Measurements from ENCODE around the gene TRPV4.
"Not testable (repeated sequence)": the region's sequence is repeated elsewhere in the genome, so short reads cannot be mapped to it uniquely, and the experiment has no call there.

Gene TRPV4

GRCh38 chr12:109833307-109834189 is at the start of gene TRPV4:
TSS of gene TRPV4 (minus strand) at chr12:109833398. CDS start at chr12:109814796, 18,602 bp downstream.
- no peak for FAIRE-seq

- no peak for FAIRE-seq
These were observed 48.6 kb upstream of the TRPV4 start for GRCh38 chr12:109881752-109882151.

- FAIRE-seq, result no peak
These were observed 47.7 kb upstream of the TRPV4 start for GRCh38 chr12:109880938-109881337.

- no peak for FAIRE-seq
These were observed 47.1 kb upstream of the TRPV4 start, which contains the start of gene GLTP for GRCh38 chr12:109880043-109880931. TSS of gene GLTP (minus strand) at chr12:109880541. CDS start at chr12:109880374, 167 bp downstream.

GRCh38 chr12:109879351-109880042 is 46.3 kb upstream of the TRPV4 start:
- FAIRE-seq, result no peak

GRCh38 chr12:109878749-109879148 is 45.6 kb upstream of the TRPV4 start:
- FAIRE-seq, result no peak

GRCh38 chr12:109878247-109878625 is 45.0 kb upstream of the TRPV4 start:
- FAIRE-seq, result no peak

- FAIRE-seq, result no peak
These were observed 44.5 kb upstream of the TRPV4 start for GRCh38 chr12:109877504-109878246.

GRCh38 chr12:109876406-109876805 is 43.2 kb upstream of the TRPV4 start:
- no peak for FAIRE-seq

- FAIRE-seq, result no peak
These were observed 42.5 kb upstream of the TRPV4 start for GRCh38 chr12:109875572-109876131.

GRCh38 chr12:109873653-109874052 is 40.5 kb upstream of the TRPV4 start:
- no peak for FAIRE-seq

- no peak for FAIRE-seq
These were observed 38.6 kb upstream of the TRPV4 start for GRCh38 chr12:109871668-109872314.

- FAIRE-seq, result no peak
These were observed 37.5 kb upstream of the TRPV4 start for GRCh38 chr12:109870648-109871047.

- no peak for FAIRE-seq
These were observed 35.2 kb upstream of the TRPV4 start for GRCh38 chr12:109868182-109869051.

GRCh38 chr12:109864916-109865315 is 31.7 kb upstream of the TRPV4 start:
- no peak for FAIRE-seq

- FAIRE-seq, result no peak
These were observed 30.9 kb upstream of the TRPV4 start for GRCh38 chr12:109863847-109864712.

GRCh38 chr12:109862491-109862890 is 29.3 kb upstream of the TRPV4 start:
- FAIRE-seq, result not testable (repeated sequence)

GRCh38 chr12:109861689-109862314 is 28.6 kb upstream of the TRPV4 start:
- FAIRE-seq, result no peak

- FAIRE-seq, result no peak
These were observed 27.8 kb upstream of the TRPV4 start for GRCh38 chr12:109860977-109861376.
